Keratinocyte (primary cell): Measurements from ENCODE around the gene TMEM126B.
"Not testable (repeated sequence)": the region's sequence is repeated elsewhere in the genome, so short reads cannot be mapped to it uniquely, and the experiment has no call there.

Experiments
- CTCF ChIP-seq, 3 experiments: IDR thresholded peaks in 1 of 3; conservative IDR thresholded peaks in 1 of 3; optimal IDR thresholded peaks in 1 of 3; 2 replicates in 2 of 3; 3 replicates in 1 of 3; pipeline versions ENCODE3 to v1.5.1; 2011; ENCODE audit warnings: low read length in 3 of 3, mild to moderate bottlenecking in 3 of 3, moderate library complexity in 2 of 3, control low read depth in 1 of 3, inconsistent platforms in 1 of 3; ENCODE audit not compliant: insufficient read depth in 2 of 3; ENCODE audit errors: extremely low read depth in 1 of 3
- EZH2 ChIP-seq: IDR thresholded peaks from one replicate; pipeline ENCODE4 v1.6.1; 2012; ENCODE audit warnings: inconsistent platforms, mild to moderate bottlenecking, low read length, moderate library complexity

GRCh38 chr11:85606237-85606636 lies 22.2 kb upstream of the TMEM126B start:
- TF ChIP-seq CTCF (optimal IDR thresholded peaks at IDR 0.05 in 1 of 3, IDR thresholded peaks at IDR 0.05 in 1 of 3, conservative IDR thresholded peaks at IDR 0.05 in 1 of 3; ENCODE audit: extremely low read depth in 1 of 3, insufficient read depth in 2 of 3, low read length in 3 of 3); EZH2: not testable (repeated sequence)
